GM12878 (cell line): ENCODE data around the gene KCNH5. TPM values are rescaled to one million over a fixed set of nuclear protein-coding genes. Genes with fewer than 3 reads are reported as not detected.

Experiments
- ATAC-seq: fragments of 200-7000 bp; cut with Tn5 transposase; 3 replicates; pipeline ENCODE4 v1.9.1; 2020; ENCODE audit warnings: mild to moderate bottlenecking, moderate library complexity
- BruUV-seq: library from RNA; stranded (reverse); fragments of 400-500 nt; replicated peaks from 2 replicates; lab custom pipeline; 2021; lab: Mats Ljungman, UMichigan
- CTCF ChIA-PET: fragments of 300-600 bp; sonication (Branson Sonifier 250); formaldehyde crosslinking; extraction: SDS; loops from one replicate; lab custom pipeline; 2021; ENCODE audit warnings: inconsistent platforms; lab: Yijun Ruan, JAX
- POLR2A ChIA-PET: fragments of 350-600 bp; formaldehyde crosslinking; extraction: SDS; loops from one replicate; lab custom pipeline; 2021; ENCODE audit warnings: inconsistent platforms; lab: Charles Lee
- RAD21 ChIA-PET: fragments of 300-600 bp; sonication (Branson Sonifier 250); formaldehyde crosslinking; loops from one replicate; lab custom pipeline; 2023; ENCODE audit warnings: antibody characterized with exemption; ENCODE audit not compliant: unreplicated experiment; lab: Charles Lee
- SMC1A ChIA-PET: fragments of 300-600 bp; sonication (Branson Sonifier 250); formaldehyde crosslinking; loops from one replicate; lab custom pipeline; 2023; ENCODE audit not compliant: unreplicated experiment, uncharacterized antibody; lab: Charles Lee
- DNase-seq: peaks from one replicate; pipeline ENCODE4 v3.0.0-alpha.2; 2011; ENCODE audit warnings: low read depth, low spot score
- FAIRE-seq: peaks from 3 replicates; lab custom pipeline; 2011; peaks lifted over from hg19 to GRCh38; lab: Jason Lieb, UNC
- H2AFZ ChIP-seq: 2 replicates; pipeline ENCODE4 v1.6.0; 2011; ENCODE audit warnings: low read depth, low read length, control low read depth; ENCODE audit not compliant: control insufficient read depth
- H3K27ac ChIP-seq: 2 replicates; pipeline ENCODE4 v1.5.1; 2011; ENCODE audit warnings: control low read depth; ENCODE audit not compliant: control insufficient read depth, insufficient read depth
- H3K27me3 ChIP-seq, 2 experiments: replicated peaks in 1 of 2; 2 replicates each; pipeline versions ENCODE4 v1.6.0 to v1.6.1; 2011; ENCODE audit warnings: low read length in 1 of 2; ENCODE audit not compliant: control insufficient read depth in 2 of 2, insufficient read depth in 2 of 2
- H3K36me3 ChIP-seq, 2 experiments: 2 replicates each; pipeline ENCODE4 v1.5.1; 2011; ENCODE audit warnings: low read length in 1 of 2; ENCODE audit not compliant: control insufficient read depth in 2 of 2, insufficient read depth in 2 of 2
- H3K4me1 ChIP-seq: 2 replicates; pipeline ENCODE4 v1.6.1; 2011; ENCODE audit warnings: mild to moderate bottlenecking, low read length, moderate library complexity, mixed read lengths; ENCODE audit not compliant: control insufficient read depth, insufficient read depth
- H3K4me2 ChIP-seq: 2 replicates; pipeline ENCODE4 v1.6.0; 2011; ENCODE audit warnings: control low read depth; ENCODE audit not compliant: control insufficient read depth, insufficient read depth
- H3K4me3 ChIP-seq: fragments of 200-600 bp; sonication (generic); 2 replicates; pipeline ENCODE4 v1.5.1; 2016
- H3K79me2 ChIP-seq: 2 replicates; pipeline ENCODE4 v1.6.0; 2011; ENCODE audit warnings: low read length; ENCODE audit not compliant: control insufficient read depth, insufficient read depth
- H3K9ac ChIP-seq: 2 replicates; pipeline ENCODE4 v1.8.0; 2011; ENCODE audit warnings: low read length, control low read depth, mixed read lengths; ENCODE audit not compliant: control insufficient read depth, insufficient read depth
- H3K9me3 ChIP-seq: replicated peaks from 3 replicates; pipeline ENCODE4 v1.5.1; 2011; ENCODE audit warnings: mild to moderate bottlenecking, low read length; ENCODE audit not compliant: control insufficient read depth, insufficient read depth
- H4K20me1 ChIP-seq: 2 replicates; pipeline ENCODE4 v1.6.0; 2011; ENCODE audit not compliant: control insufficient read depth, insufficient read depth
- CREB1 ChIP-seq: IDR thresholded peaks from 2 replicates; pipeline ENCODE4 v1.6.1; 2012; ENCODE audit warnings: low read depth, mild to moderate bottlenecking, inconsistent platforms
- E2F4 ChIP-seq: IDR thresholded peaks from 2 replicates; pipeline ENCODE4 v1.6.1; 2012; ENCODE audit warnings: low read depth, low read length, improper control_type of control experiment
- ESRRA ChIP-seq: IDR thresholded peaks from 2 replicates; pipeline ENCODE4 v1.6.1; 2012; ENCODE audit warnings: mild to moderate bottlenecking, low read length, improper control_type of control experiment
- GABPA ChIP-seq: IDR thresholded peaks from 2 replicates; pipeline ENCODE4 v1.6.1; 2014; ENCODE audit warnings: antibody characterized with exemption, low read depth, mild to moderate bottlenecking, inconsistent platforms
- GATAD2B ChIP-seq: fragments of 450-650 bp; conservative IDR thresholded peaks from 2 replicates; pipeline ENCODE4 v1.6.1; 2017; ENCODE audit warnings: low read depth, mild to moderate bottlenecking, moderate library complexity
- HDAC2 ChIP-seq: fragments of 200-600 bp; sonication (generic); IDR thresholded peaks from 2 replicates; pipeline ENCODE4 v1.6.1; 2017
- NFIC ChIP-seq: IDR thresholded peaks from 2 replicates; pipeline ENCODE4 v1.6.1; 2012; ENCODE audit warnings: low read depth, mild to moderate bottlenecking, inconsistent platforms, low read length, moderate library complexity
- NFYB ChIP-seq: IDR thresholded peaks from 2 replicates; pipeline ENCODE4 v1.6.1; 2011; ENCODE audit warnings: low read depth, mild to moderate bottlenecking, low read length, improper control_type of control experiment, moderate library complexity; ENCODE audit not compliant: insufficient read depth
- NR2F1 ChIP-seq: fragments of 450-650 bp; conservative IDR thresholded peaks from 2 replicates; pipeline ENCODE4 v1.6.1; 2017; ENCODE audit warnings: mild to moderate bottlenecking
- NRF1 ChIP-seq: conservative IDR thresholded peaks from 2 replicates; pipeline ENCODE4 v1.6.1; 2011; ENCODE audit warnings: mild to moderate bottlenecking, low read depth, low read length, improper control_type of control experiment
- RAD21 ChIP-seq: IDR thresholded peaks from 2 replicates; pipeline ENCODE4 v1.6.1; 2011; ENCODE audit warnings: mild to moderate bottlenecking, low read depth, low read length, moderate library complexity; ENCODE audit not compliant: insufficient read depth
- RB1 ChIP-seq: fragments of 450-650 bp; formaldehyde crosslinking; IDR thresholded peaks from 2 replicates; pipeline ENCODE4 v1.6.1; 2017; ENCODE audit warnings: mild to moderate bottlenecking, borderline replicate concordance
- RUNX3 ChIP-seq: IDR thresholded peaks from 2 replicates; pipeline ENCODE4 v1.6.1; 2012; ENCODE audit warnings: low read length, inconsistent platforms
- SMAD5 ChIP-seq: IDR thresholded peaks from 2 replicates; pipeline ENCODE4 v1.6.1; 2016; ENCODE audit warnings: antibody characterized with exemption, low read depth
- STAT3 ChIP-seq: IDR thresholded peaks from 2 replicates; pipeline ENCODE4 v1.6.1; 2011; ENCODE audit warnings: low read depth, low read length, improper control_type of control experiment
- YY1 ChIP-seq: IDR thresholded peaks from 2 replicates; pipeline ENCODE4 v1.6.1; 2011; ENCODE audit warnings: low read depth, mild to moderate bottlenecking, low read length
- ZSCAN29 ChIP-seq: fragments of 450-650 bp; IDR thresholded peaks from 2 replicates; pipeline ENCODE4 v1.6.1; 2017; ENCODE audit warnings: mild to moderate bottlenecking, moderate library complexity
- whole genome bisulfite sequencing: methylation state at CpG from one replicate; pipeline ENCODE4 v1.1.6; 2016; ENCODE audit warnings: low lambda C conversion rate; ENCODE audit not compliant: insufficient replicate concordance, insufficient coverage; ENCODE audit errors: missing lambda C conversion rate; 5-methylcytosine and 5-hydroxymethylcytosine counted together
- in situ Hi-C: fragments of 300-500 bp; cut with MboI; formaldehyde crosslinking; loops from 9 replicates; pipeline ENCODE4 v1.14.3; 2018; ENCODE audit warnings: mixed read lengths
- intact Hi-C: fragments of 100-400 bp; cut with micrococcal nuclease; formaldehyde crosslinking; loops from one replicate; pipeline ENCODE4 v1.14.2; 2022; ENCODE audit not compliant: unreplicated experiment
- polyA plus RNA-seq, 11 experiments: library from polyadenylated mRNA; depleted of rRNA in 4 of 11; unstranded in 6 of 11; stranded (reverse) in 5 of 11; fragments of >200 nt; fragmentation: Nextera tagmentation in 4 of 11; fragmentation: Illumina TruSeq in 1 of 11; extraction: Ambion mirVana in 4 of 11; extraction: Trizol in 1 of 11; gene quantifications; 1 replicate in 1 of 11; 2 replicates in 10 of 11; pipeline versions ENCODE4 v1.2.1 to v1.2.3, GENCODE V29; 2011 to 2016; ENCODE audit warnings: inconsistent platforms in 2 of 11, missing spikeins in 2 of 11, low read depth in 1 of 11
- total RNA-seq, 4 experiments: library from RNA; depleted of rRNA in 3 of 4; stranded (reverse); fragments of >200 nt in 3 of 4; fragmentation: Illumina TruSeq in 1 of 4; extraction: Trizol in 1 of 4; gene quantifications; 2 replicates each; pipeline versions ENCODE4 v1.2.1 to v1.2.3, GENCODE V29; 2013 to 2021
- TF ChIP-seq, protein P1 (sequence below): fragments of 450-650 bp; IDR thresholded peaks from 2 replicates; pipeline ENCODE4 v1.6.1; 2016; ENCODE audit warnings: mild to moderate bottlenecking, moderate library complexity, borderline replicate concordance

The KCNH5 gene
- total and polyA plus RNA-seq, 10 of the 15 experiments (the other 5 are each of a cell fraction or from before 2014, with no cell fraction given): under 0.01 to 0.04 (median 0.04) TPM; not detected in 7

GRCh38 chr14:63032076-63032475 is 13.2 kb downstream of the KCNH5 start:
- no peaks in the 10 kb centered on the region for H3K9me3 ChIP-seq
- no peaks in the 10 kb centered on the region for H3K36me3 ChIP-seq
- H3K4me2 ChIP-seq: no peak overlapping the region
- WGBS: under 1% methylated on average over 8 of the region's 8 CpGs
- intact Hi-C loops (no loop called here), in situ Hi-C loops (loop anchor here (10.0 kb wide), 1 partner anchor 867 kb away; no protein-coding TSS in a partner anchor)
- no peaks in the 10 kb centered on the region; a peak in 1 of 4 replicates for H3K27me3 ChIP-seq
- ChIA-PET CTCF (no interaction called here), POLR2A (interaction anchor here (0.6 kb wide), 1 partner anchor 859 kb away, joined by 3 read pairs; no protein-coding TSS in a partner anchor), SMC1A (interaction anchor here (0.7 to 1.2 kb wide), 2 partner anchors 8 to 58 kb away, joined by 3 read pairs; no protein-coding TSS in a partner anchor), RAD21 (no interaction called here)
- ATAC-seq (no peak), DNase-seq (no peak), FAIRE-seq (no peak)
- BruUV-seq: no TSS peak
- no peak overlapping the region for H3K4me3 ChIP-seq
- H3K27ac ChIP-seq: no peak overlapping the region
- TF ChIP-seq NR2F1 (no peak), GABPA (no peak), NRF1 (no peak), SMAD5 (no peak), RB1 (no peak), NFIC (no peak), ZSCAN29 (no peak), STAT3 (no peak), RUNX3 (no peak), NFYB (no peak), CREB1 (no peak), E2F4 (no peak), GATAD2B (no peak), YY1 (no peak), HDAC2 (no peak), RAD21 (no peak), ESRRA (no peak)
- TF ChIP-seq, protein P1, sequence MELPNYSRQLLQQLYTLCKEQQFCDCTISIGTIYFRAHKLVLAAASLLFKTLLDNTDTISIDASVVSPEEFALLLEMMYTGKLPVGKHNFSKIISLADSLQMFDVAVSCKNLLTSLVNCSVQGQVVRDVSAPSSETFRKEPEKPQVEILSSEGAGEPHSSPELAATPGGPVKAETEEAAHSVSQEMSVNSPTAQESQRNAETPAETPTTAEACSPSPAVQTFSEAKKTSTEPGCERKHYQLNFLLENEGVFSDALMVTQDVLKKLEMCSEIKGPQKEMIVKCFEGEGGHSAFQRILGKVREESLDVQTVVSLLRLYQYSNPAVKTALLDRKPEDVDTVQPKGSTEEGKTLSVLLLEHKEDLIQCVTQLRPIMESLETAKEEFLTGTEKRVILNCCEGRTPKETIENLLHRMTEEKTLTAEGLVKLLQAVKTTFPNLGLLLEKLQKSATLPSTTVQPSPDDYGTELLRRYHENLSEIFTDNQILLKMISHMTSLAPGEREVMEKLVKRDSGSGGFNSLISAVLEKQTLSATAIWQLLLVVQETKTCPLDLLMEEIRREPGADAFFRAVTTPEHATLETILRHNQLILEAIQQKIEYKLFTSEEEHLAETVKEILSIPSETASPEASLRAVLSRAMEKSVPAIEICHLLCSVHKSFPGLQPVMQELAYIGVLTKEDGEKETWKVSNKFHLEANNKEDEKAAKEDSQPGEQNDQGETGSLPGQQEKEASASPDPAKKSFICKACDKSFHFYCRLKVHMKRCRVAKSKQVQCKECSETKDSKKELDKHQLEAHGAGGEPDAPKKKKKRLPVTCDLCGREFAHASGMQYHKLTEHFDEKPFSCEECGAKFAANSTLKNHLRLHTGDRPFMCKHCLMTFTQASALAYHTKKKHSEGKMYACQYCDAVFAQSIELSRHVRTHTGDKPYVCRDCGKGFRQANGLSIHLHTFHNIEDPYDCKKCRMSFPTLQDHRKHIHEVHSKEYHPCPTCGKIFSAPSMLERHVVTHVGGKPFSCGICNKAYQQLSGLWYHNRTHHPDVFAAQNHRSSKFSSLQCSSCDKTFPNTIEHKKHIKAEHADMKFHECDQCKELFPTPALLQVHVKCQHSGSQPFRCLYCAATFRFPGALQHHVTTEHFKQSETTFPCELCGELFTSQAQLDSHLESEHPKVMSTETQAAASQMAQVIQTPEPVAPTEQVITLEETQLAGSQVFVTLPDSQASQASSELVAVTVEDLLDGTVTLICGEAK: no peak
- no peak overlapping the region for H3K9ac ChIP-seq
- no peak overlapping the region for H2AFZ ChIP-seq
- H3K79me2 ChIP-seq: no peaks in the 10 kb centered on the region
- no peaks in the 10 kb centered on the region for H4K20me1 ChIP-seq
- H3K4me1 ChIP-seq: no peaks in the 10 kb centered on the region
